ENCODE data around the gene HECTD4. TPM values are rescaled to one million over a fixed set of nuclear protein-coding genes. Genes with fewer than 3 reads are reported as not detected.

HECTD4 gene
- total and polyA plus RNA-seq, 2 experiments from 2014 or later = 25.7 to 36.9 TPM

GRCh38 chr12:112185093-112185923 is 196.9 kb downstream of the HECTD4 start:
- Histone ChIP-seq H2AFZ (no peak overlapping the region), H3K79me2 (replicated peaks; ENCODE audit: insufficient read depth) (no peaks in the 10 kb centered on the region), H3K27ac (ENCODE audit: low read depth) (no peak overlapping the region), H3F3A (replicated peaks; ENCODE audit: low read depth) (no peaks in the 10 kb centered on the region), H3K4me1 (ENCODE audit: insufficient read depth) (peaks cover 12% of the 10 kb centered on the region), H3K9me2 (ENCODE audit: insufficient read depth) (no peaks in the 10 kb centered on the region), H4K20me1 (replicated peaks; ENCODE audit: insufficient read depth) (no peaks in the 10 kb centered on the region), H3K36me3 (ENCODE audit: insufficient read depth) (peaks cover 7% of the 10 kb centered on the region; the same call in 1 of the 2 replicates), H3K4me3 (no peak overlapping the region), H3K27me3 (ENCODE audit: insufficient read depth) (no peaks in the 10 kb centered on the region), H3K4me2 (no peak overlapping the region)
- Mint-ChIP-seq H3K36me3 (ENCODE audit: low read depth) (peaks cover 18% of the 10 kb centered on the region; the same call in 2 of the 3 replicates), H3K27me3 (ENCODE audit: insufficient read depth, low read depth, poor library complexity) (peaks cover 2% of the 10 kb centered on the region), H3K9me3 (no peaks in the 10 kb centered on the region), H3K4me1 (peaks cover 19% of the 10 kb centered on the region), H3K4me3 (no peak overlapping the region), H3K27ac (no peak overlapping the region)
- no peak for ATAC-seq
- TF ChIP-seq EZH2 (IDR thresholded peaks at IDR 0.05; ENCODE audit: low read depth, unreplicated experiment) (no peak), CTCF (conservative IDR thresholded peaks at IDR 0.05; ENCODE audit: low read depth in 2 of 2) (no peak), STAT1 (IDR thresholded peaks at IDR 0.05; ENCODE audit: unreplicated experiment) (no peak), ZNF462 (CRISPR knock-in tag; IDR thresholded peaks at IDR 0.05) (no peak), POLR2AphosphoS5 (IDR thresholded peaks at IDR 0.05; ENCODE audit: low read depth) (no peak), NANOG (IDR thresholded peaks at IDR 0.05; ENCODE audit: borderline replicate concordance) (no peak), JUNB (IDR thresholded peaks at IDR 0.05; ENCODE audit: unreplicated experiment) (no peak), EZH2phosphoT487 (IDR thresholded peaks at IDR 0.05; ENCODE audit: unreplicated experiment) (no peak), ETS1 (IDR thresholded peaks at IDR 0.05) (no peak), ZNF331 (CRISPR knock-in tag; IDR thresholded peaks at IDR 0.05; ENCODE audit: low read depth) (no peak), CREB1 (CRISPR knock-in tag; IDR thresholded peaks at IDR 0.05; ENCODE audit: low read depth) (no peak), REST (IDR thresholded peaks at IDR 0.05; ENCODE audit: unreplicated experiment) (no peak), ZNF114 (CRISPR knock-in tag; IDR thresholded peaks at IDR 0.05) (no peak)
- no peak for DNase-seq (ENCODE audit: low spot score)

All from GM23338 (cell line).